B cell (primary cell): ENCODE data around the gene ISOC2. TPM values are rescaled to one million over a fixed set of nuclear protein-coding genes. Genes with fewer than 3 reads are reported as not detected.
A peak's percentile ranks its signal among the peaks of the same experiment; 100 is the strongest.

ENCODE experiments used
- ATAC-seq: fragments of 200-7000 bp; cut with Tn5 transposase; one replicate; pipeline ENCODE4 v1.10.0; 2021; ENCODE audit warnings: low read depth, mild to moderate bottlenecking, moderate number of reproducible peaks, moderate library complexity
- CTCF ChIA-PET: fragments of 350-600 bp; sonication (Branson Sonifier 250); formaldehyde crosslinking; loops from one replicate; lab custom pipeline; 2021; ENCODE audit warnings: antibody characterized with exemption, inconsistent platforms; lab: Charles Lee
- POLR2A ChIA-PET: fragments of 350-600 bp; sonication (Branson Sonifier 250); formaldehyde crosslinking; loops from one replicate; lab custom pipeline; 2021; ENCODE audit warnings: antibody characterized with exemption; lab: Charles Lee
- DNase-seq: peaks from one replicate; pipeline ENCODE4 v3.0.0; 2013
- H2AFZ ChIP-seq: 2 replicates; pipeline ENCODE4 v1.6.1; 2012; ENCODE audit warnings: mild to moderate bottlenecking, low read depth, low read length; ENCODE audit not compliant: insufficient read depth, poor library complexity, severe bottlenecking
- H3K27ac ChIP-seq, 2 donors: 1 replicate in 1 of 2; 2 replicates in 1 of 2; pipeline ENCODE4 v1.5.1; 2012 to 2013; ENCODE audit warnings: low read length in 2 of 2, mild to moderate bottlenecking in 2 of 2, moderate library complexity in 1 of 2
- H3K27me3 ChIP-seq, 4 experiments: fragments of 200-600 bp in 1 of 4; sonication (generic) in 1 of 4; replicated peaks in 1 of 4; 1 replicate in 2 of 4; 2 replicates in 2 of 4; pipeline versions ENCODE4 v1.6.1 to v1.7.0; 2013 to 2016; ENCODE audit warnings: low read length in 3 of 4, mild to moderate bottlenecking in 2 of 4, mixed read lengths in 1 of 4, moderate library complexity in 1 of 4; ENCODE audit not compliant: insufficient read depth in 4 of 4, control insufficient read depth in 3 of 4; ENCODE audit errors: control extremely low read depth in 1 of 4
- H3K36me3 ChIP-seq, 2 experiments: replicated peaks in 1 of 2; 1 replicate in 1 of 2; 2 replicates in 1 of 2; pipeline versions ENCODE4 v1.6.1 to v1.7.1; 2013; ENCODE audit warnings: low read length in 1 of 2; ENCODE audit not compliant: insufficient read depth in 2 of 2, control insufficient read depth in 1 of 2; ENCODE audit errors: control extremely low read depth in 1 of 2, extremely low read depth in 1 of 2
- H3K4me1 ChIP-seq, 2 donors: fragments of 200-600 bp in 1 of 2; sonication (generic) in 1 of 2; 1 replicate in 1 of 2; 2 replicates in 1 of 2; pipeline versions ENCODE4 v1.5.1 to v1.6.1; 2013 to 2017; ENCODE audit warnings: low read length in 2 of 2; ENCODE audit not compliant: control insufficient read depth in 2 of 2, insufficient read depth in 2 of 2
- H3K4me2 ChIP-seq: replicated peaks from 2 replicates; pipeline ENCODE3; 2012; ENCODE audit warnings: mild to moderate bottlenecking, low read depth, low read length; ENCODE audit not compliant: poor library complexity, severe bottlenecking
- H3K4me3 ChIP-seq, 5 experiments: fragments of 200-600 bp in 1 of 5; sonication (generic) in 1 of 5; 1 replicate in 3 of 5; 2 replicates in 2 of 5; pipeline versions ENCODE4 v1.5.1 to v1.7.0; 2011 to 2016; ENCODE audit warnings: low read length in 4 of 5, mild to moderate bottlenecking in 4 of 5, low read depth in 2 of 5, control low read depth in 1 of 5, moderate library complexity in 1 of 5; ENCODE audit not compliant: insufficient read depth in 1 of 5; ENCODE audit errors: control extremely low read depth in 1 of 5, extremely low read depth in 1 of 5
- H3K79me2 ChIP-seq: fragments of 200-600 bp; sonication (generic); one replicate; pipeline ENCODE4 v1.6.0; 2016; ENCODE audit warnings: low read length; ENCODE audit not compliant: control insufficient read depth, insufficient read depth
- H3K9ac ChIP-seq: fragments of 200-600 bp; sonication (generic); 2 replicates; pipeline ENCODE4 v1.6.1; 2017; ENCODE audit warnings: mild to moderate bottlenecking, low read length, moderate library complexity
- H3K9me3 ChIP-seq, 3 donors: one replicate each; pipeline versions ENCODE4 v1.6.1 to v1.7.1; 2013; ENCODE audit warnings: low read length in 2 of 3; ENCODE audit not compliant: control insufficient read depth in 2 of 3, insufficient read depth in 1 of 3; ENCODE audit errors: control extremely low read depth in 1 of 3
- H4K20me1 ChIP-seq: 2 replicates; pipeline ENCODE4 v1.6.0; 2012; ENCODE audit warnings: mild to moderate bottlenecking, low read length; ENCODE audit not compliant: insufficient read depth, control insufficient read depth, poor library complexity, severe bottlenecking
- H3K27ac Mint-ChIP-seq: one replicate; pipeline ENCODE4 v1.8.0; 2021; ENCODE audit warnings: mixed read lengths
- H3K27me3 Mint-ChIP-seq: one replicate; pipeline ENCODE4 v1.8.0; 2021; ENCODE audit warnings: mixed read lengths
- H3K4me1 Mint-ChIP-seq: one replicate; pipeline ENCODE4 v1.8.0; 2021; ENCODE audit warnings: mixed read lengths
- H3K4me3 Mint-ChIP-seq: one replicate; pipeline ENCODE4 v1.8.0; 2021; ENCODE audit warnings: mixed read lengths
- H3K9me3 Mint-ChIP-seq: one replicate; pipeline ENCODE4 v1.8.0; 2022; ENCODE audit warnings: mixed read lengths; ENCODE audit not compliant: insufficient read depth
- CTCF ChIP-seq: fragments of 200-600 bp; IDR thresholded peaks from one replicate; pipeline ENCODE4 v1.8.0; 2022; ENCODE audit warnings: antibody characterized with exemption, mild to moderate bottlenecking
- EZH2 ChIP-seq: IDR thresholded peaks from 2 replicates; pipeline ENCODE4 v1.6.1; 2012; ENCODE audit warnings: borderline replicate concordance, low read depth, mild to moderate bottlenecking, moderate library complexity, low read length; ENCODE audit not compliant: insufficient read depth, poor library complexity, severe bottlenecking
- WGBS: methylation state at CpG from one replicate; pipeline ENCODE4 v1.1.5; 2013; ENCODE audit warnings: missing lambda C conversion rate; ENCODE audit not compliant: insufficient coverage; 5-methylcytosine and 5-hydroxymethylcytosine counted together
- intact Hi-C: fragments of 100-400 bp; cut with micrococcal nuclease; formaldehyde crosslinking; loops from one replicate; pipeline ENCODE4 v1.10.0; 2022
- polyA plus RNA-seq: library from polyadenylated mRNA; depleted of rRNA; stranded (reverse); fragments of >200 nt; gene quantifications from 2 replicates; pipeline ENCODE4 v1.2.3, GENCODE V29; 2012
- total RNA-seq, 2 donors: library from RNA; stranded (reverse); fragments of 120-200 nt in 1 of 2; gene quantifications; 1 replicate in 1 of 2; 2 replicates in 1 of 2; pipeline versions ENCODE4 v1.2.3 to v1.2.4, GENCODE V29; 2013 to 2022

Gene ISOC2
- total and polyA plus RNA-seq, 2 donors (not counting 1 experiment from before 2014, with no cell fraction given) = 10.0 to 27.6 TPM

DNA sequence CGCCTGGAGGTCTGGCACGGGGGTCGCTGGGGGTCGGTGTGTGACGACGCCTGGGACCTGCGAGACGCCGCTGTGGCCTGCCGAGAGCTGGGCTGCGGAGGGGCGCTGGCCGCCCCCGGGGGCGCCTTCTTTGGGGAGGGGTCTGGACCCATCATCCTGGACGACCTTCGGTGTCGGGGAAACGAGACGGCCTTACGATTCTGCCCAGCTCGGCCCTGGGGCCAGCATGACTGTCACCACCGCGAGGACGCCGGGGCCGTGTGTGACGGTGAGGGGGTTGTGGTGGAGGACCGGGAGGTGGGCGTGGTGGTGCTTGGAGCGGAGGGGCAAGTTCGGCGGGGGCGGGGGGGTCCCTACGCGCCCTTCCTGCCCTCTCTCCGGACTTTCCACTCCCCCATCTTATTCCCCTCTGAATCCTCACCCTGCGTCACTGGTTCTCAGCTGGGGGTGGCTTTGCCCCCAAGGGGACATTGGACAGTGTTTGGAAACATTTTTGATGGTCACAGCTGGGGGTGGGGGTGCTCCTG is 32.3 kb upstream of the ISOC2 start:
- H3K36me3 ChIP-seq = no peaks in the 10 kb centered on the region
- H3K4me1 ChIP-seq = no peaks in the 10 kb centered on the region
- ChIA-PET CTCF (interaction anchor here (0.6 to 1.3 kb wide), 2 partner anchors 9 to 10 kb away, joined by 3 read pairs; partner anchors contain the start of gene NAT14), POLR2A (no interaction called here)
- no peaks in the 10 kb centered on the region for H3K79me2 ChIP-seq
- Mint-ChIP-seq H3K4me3 (no peak overlapping the region), H3K9me3 (no peaks in the 10 kb centered on the region), H3K27ac (no peak overlapping the region), H3K4me1 (no peaks in the 10 kb centered on the region), H3K27me3 (peaks cover 8% of the 10 kb centered on the region)
- no peaks in the 10 kb centered on the region for H4K20me1 ChIP-seq
- 68% methylated on average over 27 of the region's 38 CpGs for WGBS
- ATAC-seq = no peak
- H3K27ac ChIP-seq = no peak overlapping the region
- intact Hi-C loops = no loop called here
- no peak for TF ChIP-seq CTCF
- no peak for TF ChIP-seq EZH2
- H3K4me3 ChIP-seq = no peak overlapping the region
- H3K9ac ChIP-seq = no peak overlapping the region
- no peak overlapping the region for H2AFZ ChIP-seq
- peaks cover 0 to 35% (median 2%) of the 10 kb centered on the region in 4 experiments for H3K27me3 ChIP-seq
- H3K9me3 ChIP-seq = no peaks in the 10 kb centered on the region
- DNase-seq = no peak
- H3K4me2 ChIP-seq = peak overlapping the region; percentile 18

DNA sequence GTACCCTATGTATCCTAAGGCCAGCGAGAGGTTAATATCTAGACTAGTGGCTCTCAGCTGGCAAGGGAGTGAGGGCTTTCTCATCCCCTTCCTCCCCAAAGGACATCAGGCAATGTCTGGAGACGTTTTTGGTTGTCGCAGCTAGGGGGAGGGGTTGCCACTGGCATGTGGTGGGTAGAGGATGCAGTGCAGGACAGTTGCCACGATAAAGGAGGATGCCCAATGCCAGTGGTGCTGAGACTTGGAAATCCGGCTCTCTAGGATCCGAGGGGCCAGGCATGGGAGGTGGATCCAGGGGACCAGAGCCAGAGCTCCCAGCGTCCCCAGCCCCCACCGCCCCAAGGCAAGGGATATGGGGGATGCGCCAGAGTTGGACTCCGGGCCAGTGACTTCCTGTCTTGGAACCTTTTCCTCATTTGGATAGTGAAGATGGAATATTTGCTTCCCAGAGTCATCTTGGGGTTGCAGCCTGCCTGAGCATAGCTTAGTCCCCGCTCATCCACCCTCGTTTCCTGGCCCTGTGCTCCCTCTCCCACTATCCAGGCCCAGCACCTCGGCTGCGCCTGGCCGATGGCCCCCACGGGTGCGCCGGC is 31.7 kb upstream of the ISOC2 start:
- Histone ChIP-seq H3K27ac (no peak overlapping the region), H3K4me2 (no peak overlapping the region), H3K4me3 (no peak overlapping the region), H2AFZ (no peak overlapping the region), H3K4me1 (no peaks in the 10 kb centered on the region), H3K27me3 (peaks cover 0 to 35% (median 2%) of the 10 kb centered on the region in 4 experiments), H3K79me2 (no peaks in the 10 kb centered on the region), H4K20me1 (no peaks in the 10 kb centered on the region), H3K36me3 (no peaks in the 10 kb centered on the region), H3K9ac (no peak overlapping the region), H3K9me3 (no peaks in the 10 kb centered on the region)
- no peaks in the 10 kb centered on the region for H3K9me3 Mint-ChIP-seq
- DNase-seq (no peak), ATAC-seq (no peak)
- POLR2A ChIA-PET = no interaction called here
- H3K27ac Mint-ChIP-seq = no peak overlapping the region
- CTCF ChIA-PET = no interaction called here
- no peaks in the 10 kb centered on the region for H3K4me1 Mint-ChIP-seq
- WGBS = 78% methylated on average over 17 of the region's 18 CpGs
- intact Hi-C loops = no loop called here
- H3K27me3 Mint-ChIP-seq = peaks cover 8% of the 10 kb centered on the region
- TF ChIP-seq CTCF (no peak), EZH2 (no peak)
- no peak overlapping the region for H3K4me3 Mint-ChIP-seq
